Osteocyte (in vitro differentiated cells): ENCODE data around the gene DNAJB6. TPM values are rescaled to one million over a fixed set of nuclear protein-coding genes. Genes with fewer than 3 reads are reported as not detected.

Experiments
- DNase-seq: peaks from one replicate; pipeline ENCODE4 v3.0.0; 2021; ENCODE audit warnings: mixed read lengths; ENCODE audit not compliant: unreplicated experiment; ENCODE audit errors: extremely low spot score
- H3K27ac Mint-ChIP-seq: one replicate; pipeline ENCODE4 v1.8.0; 2021; ENCODE audit warnings: mild to moderate bottlenecking, mixed read lengths; ENCODE audit not compliant: unreplicated experiment
- H3K27me3 Mint-ChIP-seq: one replicate; pipeline ENCODE4 v1.8.0; 2021; ENCODE audit warnings: mixed read lengths; ENCODE audit not compliant: unreplicated experiment
- H3K36me3 Mint-ChIP-seq: one replicate; pipeline ENCODE4 v1.8.0; 2021; ENCODE audit warnings: mixed read lengths; ENCODE audit not compliant: unreplicated experiment
- H3K4me1 Mint-ChIP-seq: one replicate; pipeline ENCODE4 v1.8.0; 2021; ENCODE audit warnings: mixed read lengths; ENCODE audit not compliant: unreplicated experiment
- H3K4me3 Mint-ChIP-seq: one replicate; pipeline ENCODE4 v1.8.0; 2021; ENCODE audit warnings: mild to moderate bottlenecking, moderate library complexity, mixed read lengths; ENCODE audit not compliant: unreplicated experiment
- H3K9me3 Mint-ChIP-seq: one replicate; pipeline ENCODE4 v1.8.0; 2021; ENCODE audit warnings: mixed read lengths; ENCODE audit not compliant: unreplicated experiment
- CTCF ChIP-seq: fragments of 200-600 bp; sonication (generic); IDR thresholded peaks from 2 replicates; pipeline ENCODE4 v1.5.0; 2021; ENCODE audit warnings: antibody characterized with exemption, mild to moderate bottlenecking, moderate library complexity
- total RNA-seq: library from RNA; stranded (reverse); gene quantifications from 2 replicates; pipeline ENCODE4 v1.2.1, GENCODE V29; 2021

DNAJB6 gene
- total RNA-seq, 1 donor from 2014 or later = 112 TPM

GRCh38 chr7:157412021-157412443 lies 75.2 kb downstream of the DNAJB6 start:
- no peak overlapping the region for H3K27ac Mint-ChIP-seq
- no peak for DNase-seq
- TF ChIP-seq CTCF = no peak
- no peaks in the 10 kb centered on the region for H3K27me3 Mint-ChIP-seq
- H3K4me3 Mint-ChIP-seq = no peak overlapping the region
- no peaks in the 10 kb centered on the region for H3K9me3 Mint-ChIP-seq
- H3K4me1 Mint-ChIP-seq = peaks cover 3% of the 10 kb centered on the region
- H3K36me3 Mint-ChIP-seq = peaks cover 18% of the 10 kb centered on the region

- no peak for DNase-seq
- peaks cover 3% of the 10 kb centered on the region for H3K4me1 Mint-ChIP-seq
- no peaks in the 10 kb centered on the region for H3K9me3 Mint-ChIP-seq
- H3K4me3 Mint-ChIP-seq = no peak overlapping the region
- H3K27me3 Mint-ChIP-seq = no peaks in the 10 kb centered on the region
- peaks cover 19% of the 10 kb centered on the region for H3K36me3 Mint-ChIP-seq
- no peak for TF ChIP-seq CTCF
- H3K27ac Mint-ChIP-seq = no peak overlapping the region
Measured at GRCh38 chr7:157412491-157413180, 75.8 kb downstream of the DNAJB6 start.

GRCh38 chr7:157413881-157414701 lies 77.3 kb downstream of the DNAJB6 start:
- H3K27ac Mint-ChIP-seq = no peak overlapping the region
- H3K9me3 Mint-ChIP-seq = no peaks in the 10 kb centered on the region
- no peak overlapping the region for H3K4me3 Mint-ChIP-seq
- peaks cover 3% of the 10 kb centered on the region for H3K4me1 Mint-ChIP-seq
- TF ChIP-seq CTCF = no peak
- peaks cover 15% of the 10 kb centered on the region for H3K36me3 Mint-ChIP-seq
- no peaks in the 10 kb centered on the region for H3K27me3 Mint-ChIP-seq
- no peak for DNase-seq

GRCh38 chr7:157414702-157415096 lies 77.9 kb downstream of the DNAJB6 start:
- DNase-seq = no peak
- TF ChIP-seq CTCF = no peak
- Mint-ChIP-seq H3K27ac (no peak overlapping the region), H3K4me1 (peaks cover 3% of the 10 kb centered on the region), H3K27me3 (no peaks in the 10 kb centered on the region), H3K36me3 (peaks cover 15% of the 10 kb centered on the region), H3K4me3 (no peak overlapping the region), H3K9me3 (no peaks in the 10 kb centered on the region)

GRCh38 chr7:157415486-157415885 lies 78.7 kb downstream of the DNAJB6 start:
- H3K4me1 Mint-ChIP-seq = peaks cover 3% of the 10 kb centered on the region

More at GRCh38 chr7:157415486-157415885, 78.7 kb downstream of the DNAJB6 start:
- TF ChIP-seq CTCF = no peak
- no peak overlapping the region for H3K4me3 Mint-ChIP-seq
- no peaks in the 10 kb centered on the region for H3K27me3 Mint-ChIP-seq
- H3K36me3 Mint-ChIP-seq = peaks cover 15% of the 10 kb centered on the region
- DNase-seq = no peak
- H3K9me3 Mint-ChIP-seq = no peaks in the 10 kb centered on the region
- H3K27ac Mint-ChIP-seq = no peak overlapping the region
